ENCODE measurements around the gene USP10.

USP10 gene

GRCh38 chr16:84778720-84779119 is 78.9 kb downstream of the USP10 start:
- H3K9ac ChIP-seq (ENCODE audit: low read length): no peak overlapping the region
- H3K4me1 ChIP-seq (ENCODE audit: control insufficient read depth, insufficient read depth, low read depth, low read length): no peaks in the 10 kb centered on the region
- no peak for DNase-seq
- H2AK5ac ChIP-seq (ENCODE audit: low read length, severe bottlenecking): no peak overlapping the region
- H4K8ac ChIP-seq (ENCODE audit: low read length): no peak overlapping the region
- no peak overlapping the region for H2BK5ac ChIP-seq (ENCODE audit: low read depth, low read length, poor library complexity, severe bottlenecking)
- H4K91ac ChIP-seq (ENCODE audit: low read length): no peak overlapping the region
- H3K4me2 ChIP-seq (ENCODE audit: low read length, poor library complexity, severe bottlenecking): no peak overlapping the region
- 97% methylated on average over 18 of the region's 18 CpGs for WGBS
- H2BK12ac ChIP-seq (ENCODE audit: low read length in 2 of 2): no peak overlapping the region
- no peaks in the 10 kb centered on the region for H3K9me3 ChIP-seq (ENCODE audit: control insufficient read depth, low read length)
- H3K27ac ChIP-seq (ENCODE audit: low read length, poor library complexity, severe bottlenecking): no peak overlapping the region
- no peak overlapping the region for H2AFZ ChIP-seq (ENCODE audit: low read depth, low read length)
- no peak overlapping the region for H2BK120ac ChIP-seq (ENCODE audit: low read depth, low read length)
- no peaks in the 10 kb centered on the region for H3K27me3 ChIP-seq (ENCODE audit: control insufficient read depth in 1 of 2, insufficient read depth in 1 of 2, low read length in 2 of 2)
- no peak overlapping the region for H2BK15ac ChIP-seq (ENCODE audit: low read depth, poor library complexity, severe bottlenecking)
- H3K4me3 ChIP-seq (ENCODE audit: insufficient read depth in 1 of 2, low read depth in 1 of 2, low read length in 2 of 2): no peak overlapping the region
- peaks cover 23% of the 10 kb centered on the region for H3K79me1 ChIP-seq (replicated peaks; ENCODE audit: low read length, poor library complexity, severe bottlenecking)
- H3K36me3 ChIP-seq (ENCODE audit: control insufficient read depth in 1 of 2, insufficient read depth in 2 of 2, low read depth in 1 of 2, low read length in 2 of 2): peaks cover 60 to 61% of the 10 kb centered on the region in 2 experiments
- H3K18ac ChIP-seq (ENCODE audit: low read depth in 1 of 2, low read length in 2 of 2): no peak overlapping the region
- H3K23ac ChIP-seq (ENCODE audit: low read length in 2 of 2): no peak overlapping the region
- H3K4ac ChIP-seq (ENCODE audit: low read depth in 1 of 2, low read length in 2 of 2): no peak overlapping the region
- H3K14ac ChIP-seq (ENCODE audit: low read length in 2 of 2): no peak overlapping the region

- Histone ChIP-seq H4K8ac (ENCODE audit: low read length) (no peak overlapping the region), H3K9ac (ENCODE audit: low read length) (no peak overlapping the region), H2BK120ac (ENCODE audit: low read depth, low read length) (no peak overlapping the region)
Measured at GRCh38 chr16:84780063-84780462, 80.3 kb downstream of the USP10 start.

GRCh38 chr16:84780544-84781376 is 81.0 kb downstream of the USP10 start:
- no peak overlapping the region for H3K9ac ChIP-seq (ENCODE audit: low read length)
- no peak overlapping the region for H3K18ac ChIP-seq (ENCODE audit: low read depth in 1 of 2, low read length in 2 of 2)
- H3K23ac ChIP-seq (ENCODE audit: low read length in 2 of 2): no peak overlapping the region
- H3K27me3 ChIP-seq (ENCODE audit: control insufficient read depth in 1 of 2, insufficient read depth in 1 of 2, low read length in 2 of 2): no peaks in the 10 kb centered on the region
- no peak overlapping the region for H2BK5ac ChIP-seq (ENCODE audit: low read depth, low read length, poor library complexity, severe bottlenecking)
- no peak overlapping the region for H4K8ac ChIP-seq (ENCODE audit: low read length)
- no peak overlapping the region for H3K4me2 ChIP-seq (ENCODE audit: low read length, poor library complexity, severe bottlenecking)
- no peak overlapping the region for H4K91ac ChIP-seq (ENCODE audit: low read length)
- H2BK12ac ChIP-seq (ENCODE audit: low read length in 2 of 2): no peak overlapping the region
- no peak overlapping the region for H3K4ac ChIP-seq (ENCODE audit: low read depth in 1 of 2, low read length in 2 of 2)
- no peak overlapping the region for H3K14ac ChIP-seq (ENCODE audit: low read length in 2 of 2)
- no peak overlapping the region for H3K27ac ChIP-seq (ENCODE audit: low read length, poor library complexity, severe bottlenecking)
- H2AFZ ChIP-seq (ENCODE audit: low read depth, low read length): no peak overlapping the region
- no peak overlapping the region for H2BK15ac ChIP-seq (ENCODE audit: low read depth, poor library complexity, severe bottlenecking)
- peaks cover under 1% of the 10 kb centered on the region for H3K4me1 ChIP-seq (ENCODE audit: control insufficient read depth, insufficient read depth, low read depth, low read length)
- H2AK5ac ChIP-seq (ENCODE audit: low read length, severe bottlenecking): no peak overlapping the region
- peaks cover 43 to 48% of the 10 kb centered on the region in 2 experiments for H3K36me3 ChIP-seq (ENCODE audit: control insufficient read depth in 1 of 2, insufficient read depth in 2 of 2, low read depth in 1 of 2, low read length in 2 of 2)
- DNase-seq: no peak
- no peak overlapping the region for H2BK120ac ChIP-seq (ENCODE audit: low read depth, low read length)
- H3K79me1 ChIP-seq (replicated peaks; ENCODE audit: low read length, poor library complexity, severe bottlenecking): peaks cover 18% of the 10 kb centered on the region
- 97% methylated on average over 12 of the region's 12 CpGs for WGBS
- no peak overlapping the region for H3K4me3 ChIP-seq (ENCODE audit: insufficient read depth in 1 of 2, low read depth in 1 of 2, low read length in 2 of 2)
- no peaks in the 10 kb centered on the region for H3K9me3 ChIP-seq (ENCODE audit: control insufficient read depth, low read length)

More at GRCh38 chr16:84780063-84780462, 80.3 kb downstream of the USP10 start:
- Histone ChIP-seq H3K14ac (ENCODE audit: low read length in 2 of 2) (no peak overlapping the region), H2BK15ac (ENCODE audit: low read depth, poor library complexity, severe bottlenecking) (no peak overlapping the region), H2BK5ac (ENCODE audit: low read depth, low read length, poor library complexity, severe bottlenecking) (no peak overlapping the region), H3K27ac (ENCODE audit: low read length, poor library complexity, severe bottlenecking) (no peak overlapping the region), H3K27me3 (ENCODE audit: control insufficient read depth in 1 of 2, insufficient read depth in 1 of 2, low read length in 2 of 2) (no peaks in the 10 kb centered on the region), H3K4me1 (ENCODE audit: control insufficient read depth, insufficient read depth, low read depth, low read length) (no peaks in the 10 kb centered on the region), H3K4ac (ENCODE audit: low read depth in 1 of 2, low read length in 2 of 2) (no peak overlapping the region), H2AK5ac (ENCODE audit: low read length, severe bottlenecking) (no peak overlapping the region), H3K23ac (ENCODE audit: low read length in 2 of 2) (no peak overlapping the region), H4K91ac (ENCODE audit: low read length) (no peak overlapping the region), H3K9me3 (ENCODE audit: control insufficient read depth, low read length) (no peaks in the 10 kb centered on the region), H3K36me3 (ENCODE audit: control insufficient read depth in 1 of 2, insufficient read depth in 2 of 2, low read depth in 1 of 2, low read length in 2 of 2) (peaks cover 49 to 55% of the 10 kb centered on the region in 2 experiments), H2AFZ (ENCODE audit: low read depth, low read length) (no peak overlapping the region), H3K18ac (ENCODE audit: low read depth in 1 of 2, low read length in 2 of 2) (no peak overlapping the region), H3K79me1 (replicated peaks; ENCODE audit: low read length, poor library complexity, severe bottlenecking) (peaks cover 21% of the 10 kb centered on the region), H2BK12ac (ENCODE audit: low read length in 2 of 2) (no peak overlapping the region), H3K4me3 (ENCODE audit: insufficient read depth in 1 of 2, low read depth in 1 of 2, low read length in 2 of 2) (no peak overlapping the region), H3K4me2 (ENCODE audit: low read length, poor library complexity, severe bottlenecking) (no peak overlapping the region)
- no peak for DNase-seq
- 99% methylated on average over 9 of the region's 11 CpGs for WGBS

- H2BK15ac ChIP-seq (ENCODE audit: low read depth, poor library complexity, severe bottlenecking): no peak overlapping the region
- peaks cover 9% of the 10 kb centered on the region for H3K79me1 ChIP-seq (replicated peaks; ENCODE audit: low read length, poor library complexity, severe bottlenecking)
- H3K14ac ChIP-seq (ENCODE audit: low read length in 2 of 2): no peak overlapping the region
- H3K27me3 ChIP-seq (ENCODE audit: control insufficient read depth in 1 of 2, insufficient read depth in 1 of 2, low read length in 2 of 2): no peaks in the 10 kb centered on the region
- no peak overlapping the region for H3K4me2 ChIP-seq (ENCODE audit: low read length, poor library complexity, severe bottlenecking)
- H2BK120ac ChIP-seq (ENCODE audit: low read depth, low read length): no peak overlapping the region
- H3K9ac ChIP-seq (ENCODE audit: low read length): no peak overlapping the region
- H3K18ac ChIP-seq (ENCODE audit: low read depth in 1 of 2, low read length in 2 of 2): no peak overlapping the region
- 95% methylated on average over 2 of the region's 2 CpGs for WGBS
- no peak overlapping the region for H3K23ac ChIP-seq (ENCODE audit: low read length in 2 of 2)
- H3K4ac ChIP-seq (ENCODE audit: low read depth in 1 of 2, low read length in 2 of 2): no peak overlapping the region
- no peak overlapping the region for H3K4me3 ChIP-seq (ENCODE audit: insufficient read depth in 1 of 2, low read depth in 1 of 2, low read length in 2 of 2)
- no peaks in the 10 kb centered on the region for H3K9me3 ChIP-seq (ENCODE audit: control insufficient read depth, low read length)
- no peak overlapping the region for H2AFZ ChIP-seq (ENCODE audit: low read depth, low read length)
- H2AK5ac ChIP-seq (ENCODE audit: low read length, severe bottlenecking): no peak overlapping the region
- peaks cover 29 to 30% of the 10 kb centered on the region in 2 experiments for H3K36me3 ChIP-seq (ENCODE audit: control insufficient read depth in 1 of 2, insufficient read depth in 2 of 2, low read depth in 1 of 2, low read length in 2 of 2)
- H3K4me1 ChIP-seq (ENCODE audit: control insufficient read depth, insufficient read depth, low read depth, low read length): peaks cover 12% of the 10 kb centered on the region
- no peak overlapping the region for H2BK5ac ChIP-seq (ENCODE audit: low read depth, low read length, poor library complexity, severe bottlenecking)
- H2BK12ac ChIP-seq (ENCODE audit: low read length in 2 of 2): no peak overlapping the region
- DNase-seq: no peak
- H3K27ac ChIP-seq (ENCODE audit: low read length, poor library complexity, severe bottlenecking): no peak overlapping the region
- H4K91ac ChIP-seq (ENCODE audit: low read length): no peak overlapping the region
- no peak overlapping the region for H4K8ac ChIP-seq (ENCODE audit: low read length)
Measured at GRCh38 chr16:84782846-84783245, 83.0 kb downstream of the USP10 start.

Data from mesenchymal stem cell (in vitro differentiated cells and primary cell).